Measurements from ENCODE around the gene MAP3K8. TPM values are rescaled to one million over a fixed set of nuclear protein-coding genes. Genes with fewer than 3 reads are reported as not detected.
A peak's percentile ranks its signal among the peaks of the same experiment; 100 is the strongest.

Gene MAP3K8
- total RNA-seq, 1 donor from 2014 or later, result 160 TPM

- Mint-ChIP-seq H3K36me3 (ENCODE audit: low read depth) (peaks cover 79% of the 10 kb centered on the region), H3K27me3 (no peaks in the 10 kb centered on the region), H3K4me3 (peak overlapping the region; percentile 95), H3K9me3 (no peaks in the 10 kb centered on the region), H3K4me1 (peaks cover 73% of the 10 kb centered on the region), H3K27ac (peak overlapping the region; percentile 59)
- DNase-seq (no peak), ATAC-seq (ENCODE audit: low read depth) (no peak)
- intact Hi-C loops (cut with micrococcal nuclease), result loop anchor here (1.0 kb wide), 1 partner anchor 9 kb away; no protein-coding TSS in a partner anchor
- TF ChIP-seq CTCF (IDR thresholded peaks at IDR 0.05), result no peak
- ChIA-PET POLR2A (interaction anchor here (0.6 to 8.9 kb wide), 17 partner anchors 9 to 1711 kb away, joined by 3 to 427 read pairs (median 4); no protein-coding TSS in a partner anchor), CTCF (interaction anchor here (0.7 to 2.4 kb wide), 7 partner anchors 11 to 96 kb away, joined by 3 to 21 read pairs (median 6); no protein-coding TSS in a partner anchor)
These were observed 2.7 kb downstream of the MAP3K8 start for GRCh38 chr10:30436671-30437030.

- TF ChIP-seq CTCF (IDR thresholded peaks at IDR 0.05), result no peak
- no peak for DNase-seq
- Mint-ChIP-seq H3K36me3 (ENCODE audit: low read depth) (peaks cover 85% of the 10 kb centered on the region), H3K27ac (peak overlapping the region; percentile 59), H3K9me3 (no peaks in the 10 kb centered on the region), H3K4me1 (peaks cover 73% of the 10 kb centered on the region), H3K27me3 (no peaks in the 10 kb centered on the region), H3K4me3 (peak overlapping the region; percentile 95)
- peak; percentile 11 for ATAC-seq (ENCODE audit: low read depth)
- ChIA-PET POLR2A (interaction anchor here (0.6 to 8.9 kb wide), 17 partner anchors 9 to 1710 kb away, joined by 3 to 427 read pairs (median 6); no protein-coding TSS in a partner anchor), CTCF (interaction anchor here (0.9 to 2.4 kb wide), 16 partner anchors 10 to 154 kb away, joined by 3 to 21 read pairs (median 4); no protein-coding TSS in a partner anchor)
- intact Hi-C loops (cut with micrococcal nuclease), result loop anchor here (1.0 kb wide), 1 partner anchor 8 kb away; no protein-coding TSS in a partner anchor
These were observed 3.3 kb downstream of the MAP3K8 start for GRCh38 chr10:30437031-30437841.

- H3K4me3 Mint-ChIP-seq, result peak overlapping the region; percentile 95
- H3K4me1 Mint-ChIP-seq, result peaks cover 74% of the 10 kb centered on the region
- ChIA-PET CTCF (interaction anchor here (0.9 to 2.4 kb wide), 17 partner anchors 9 to 153 kb away, joined by 3 to 21 read pairs (median 4); no protein-coding TSS in a partner anchor), POLR2A (interaction anchor here (0.6 to 8.9 kb wide), 13 partner anchors 9 to 1864 kb away, joined by 3 to 427 read pairs (median 9); no protein-coding TSS in a partner anchor)
- intact Hi-C loops (cut with micrococcal nuclease), result no loop called here
- no peak for TF ChIP-seq CTCF (IDR thresholded peaks at IDR 0.05)
- ATAC-seq (ENCODE audit: low read depth), result no peak
- peaks cover 89% of the 10 kb centered on the region for H3K36me3 Mint-ChIP-seq (ENCODE audit: low read depth)
- H3K27ac Mint-ChIP-seq, result peak overlapping the region; percentile 59
- H3K9me3 Mint-ChIP-seq, result no peaks in the 10 kb centered on the region
- H3K27me3 Mint-ChIP-seq, result no peaks in the 10 kb centered on the region
- DNase-seq, result no peak
These were observed 4.3 kb downstream of the MAP3K8 start for GRCh38 chr10:30438021-30438850.

GRCh38 chr10:30439931-30440330 lies 5.9 kb downstream of the MAP3K8 start:
- ChIA-PET CTCF (interaction anchor here (1.0 to 1.5 kb wide), 2 partner anchors 26 to 151 kb away, joined by 3 to 4 read pairs; no protein-coding TSS in a partner anchor), POLR2A (interaction anchor here (1.0 to 8.9 kb wide), 3 partner anchors 21 to 89 kb away, joined by 3 to 140 read pairs (median 5); no protein-coding TSS in a partner anchor)
- intact Hi-C loops (cut with micrococcal nuclease), result no loop called here
- H3K9me3 Mint-ChIP-seq, result no peaks in the 10 kb centered on the region
- DNase-seq (no peak), ATAC-seq (ENCODE audit: low read depth) (no peak)
- H3K4me3 Mint-ChIP-seq, result no peak overlapping the region
- peaks cover 96% of the 10 kb centered on the region for H3K36me3 Mint-ChIP-seq (ENCODE audit: low read depth)
- no peaks in the 10 kb centered on the region for H3K27me3 Mint-ChIP-seq
- H3K4me1 Mint-ChIP-seq, result peaks cover 86% of the 10 kb centered on the region
- TF ChIP-seq CTCF (IDR thresholded peaks at IDR 0.05), result no peak
- H3K27ac Mint-ChIP-seq, result peak overlapping the region; percentile 0

Data from activated B cell treated with CpG ODN at 0.5 μM for 24 hours (primary cell).